Measurements from ENCODE around the gene MOGAT2.

The MOGAT2 gene

DNA sequence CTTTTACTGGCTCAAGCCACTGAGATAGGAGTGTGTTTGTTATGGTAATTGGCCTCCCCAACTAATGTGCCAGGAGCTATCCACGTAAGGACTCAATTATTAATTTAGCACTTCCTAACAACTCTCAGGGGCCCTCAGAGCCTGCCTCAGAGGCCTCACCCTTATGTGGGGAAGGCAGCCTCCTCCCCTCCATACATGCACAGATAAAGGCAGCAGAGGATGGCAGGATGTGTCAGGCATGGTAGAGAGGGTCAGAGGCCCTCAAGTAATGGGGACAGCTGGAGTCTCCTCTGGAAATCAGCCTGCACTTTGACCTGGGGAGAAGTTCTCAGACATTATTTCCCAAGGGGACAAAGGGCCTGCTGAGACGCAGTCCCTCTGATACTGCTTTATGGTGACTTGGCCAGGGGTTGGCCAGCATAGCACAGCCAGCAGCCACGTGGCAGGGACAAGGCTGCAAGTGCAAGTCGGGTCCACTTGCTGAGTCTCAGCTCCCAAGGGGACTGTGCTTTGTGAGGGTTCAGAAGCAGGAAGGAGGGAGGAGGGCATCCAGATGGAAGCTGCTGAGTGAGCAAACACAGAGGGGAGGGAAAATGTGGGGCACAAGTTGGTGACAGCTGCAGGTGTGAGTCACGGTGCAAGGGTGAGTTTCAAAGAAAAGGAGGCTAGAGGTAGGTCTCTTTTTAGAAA, 17.0 kb downstream of the MOGAT2 start:
- no peak for TF ChIP-seq ZNF565 (CRISPR knock-in tag; conservative IDR thresholded peaks at IDR 0.05; ENCODE audit: low read depth)
- TF ChIP-seq SNAI2 (CRISPR knock-in tag; IDR thresholded peaks at IDR 0.05): no peak
- no peak for TF ChIP-seq BACH2 (CRISPR knock-in tag; IDR thresholded peaks at IDR 0.05; ENCODE audit: borderline replicate concordance)
- TF ChIP-seq ZFP30 (CRISPR knock-in tag; IDR thresholded peaks at IDR 0.05): no peak
- TF ChIP-seq ZNF8 (CRISPR knock-in tag; IDR thresholded peaks at IDR 0.05): no peak
- TF ChIP-seq, protein P1, sequence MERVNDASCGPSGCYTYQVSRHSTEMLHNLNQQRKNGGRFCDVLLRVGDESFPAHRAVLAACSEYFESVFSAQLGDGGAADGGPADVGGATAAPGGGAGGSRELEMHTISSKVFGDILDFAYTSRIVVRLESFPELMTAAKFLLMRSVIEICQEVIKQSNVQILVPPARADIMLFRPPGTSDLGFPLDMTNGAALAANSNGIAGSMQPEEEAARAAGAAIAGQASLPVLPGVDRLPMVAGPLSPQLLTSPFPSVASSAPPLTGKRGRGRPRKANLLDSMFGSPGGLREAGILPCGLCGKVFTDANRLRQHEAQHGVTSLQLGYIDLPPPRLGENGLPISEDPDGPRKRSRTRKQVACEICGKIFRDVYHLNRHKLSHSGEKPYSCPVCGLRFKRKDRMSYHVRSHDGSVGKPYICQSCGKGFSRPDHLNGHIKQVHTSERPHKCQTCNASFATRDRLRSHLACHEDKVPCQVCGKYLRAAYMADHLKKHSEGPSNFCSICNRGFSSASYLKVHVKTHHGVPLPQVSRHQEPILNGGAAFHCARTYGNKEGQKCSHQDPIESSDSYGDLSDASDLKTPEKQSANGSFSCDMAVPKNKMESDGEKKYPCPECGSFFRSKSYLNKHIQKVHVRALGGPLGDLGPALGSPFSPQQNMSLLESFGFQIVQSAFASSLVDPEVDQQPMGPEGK (CRISPR knock-in tag; IDR thresholded peaks at IDR 0.05; ENCODE audit: borderline replicate concordance): no peak
- no peak for TF ChIP-seq ESRRG (CRISPR knock-in tag; IDR thresholded peaks at IDR 0.05)
- TF ChIP-seq CSRNP3 (CRISPR knock-in tag; IDR thresholded peaks at IDR 0.05): no peak
- no peak for TF ChIP-seq ZNF70 (CRISPR knock-in tag; IDR thresholded peaks at IDR 0.05)
- TF ChIP-seq TOX (CRISPR knock-in tag; IDR thresholded peaks at IDR 0.05; ENCODE audit: borderline replicate concordance): no peak
- no peak for TF ChIP-seq CREB5 (CRISPR knock-in tag; IDR thresholded peaks at IDR 0.05; ENCODE audit: low read depth)
- TF ChIP-seq ISL1 (CRISPR knock-in tag; IDR thresholded peaks at IDR 0.05): no peak
- no peak for ATAC-seq

- TF ChIP-seq ZC3H10 (CRISPR knock-in tag; IDR thresholded peaks at IDR 0.05): no peak
- TF ChIP-seq GLIS3 (CRISPR knock-in tag; IDR thresholded peaks at IDR 0.05): no peak
- no peak for TF ChIP-seq PPARA (CRISPR knock-in tag; IDR thresholded peaks at IDR 0.05; ENCODE audit: borderline replicate concordance)
- TF ChIP-seq CSDC2 (CRISPR knock-in tag; IDR thresholded peaks at IDR 0.05): no peak
- TF ChIP-seq RARB (CRISPR knock-in tag; IDR thresholded peaks at IDR 0.05): no peak
- no peak for TF ChIP-seq SNAI2 (CRISPR knock-in tag; IDR thresholded peaks at IDR 0.05)
- TF ChIP-seq ZNF70 (CRISPR knock-in tag; IDR thresholded peaks at IDR 0.05): no peak
- TF ChIP-seq BACH2 (CRISPR knock-in tag; IDR thresholded peaks at IDR 0.05; ENCODE audit: borderline replicate concordance): no peak
- TF ChIP-seq, protein P1 (CRISPR knock-in tag; IDR thresholded peaks at IDR 0.05; ENCODE audit: borderline replicate concordance): no peak
- TF ChIP-seq ARNTL (CRISPR knock-in tag; IDR thresholded peaks at IDR 0.05; ENCODE audit: borderline replicate concordance, low read depth): no peak
- no peak for TF ChIP-seq OSR1 (CRISPR knock-in tag; IDR thresholded peaks at IDR 0.05)
- no peak for TF ChIP-seq TOX (CRISPR knock-in tag; IDR thresholded peaks at IDR 0.05; ENCODE audit: borderline replicate concordance)
- no peak for TF ChIP-seq ZNF8 (CRISPR knock-in tag; IDR thresholded peaks at IDR 0.05)
- no peak for TF ChIP-seq ZFP30 (CRISPR knock-in tag; IDR thresholded peaks at IDR 0.05)
- no peak for TF ChIP-seq CSRNP3 (CRISPR knock-in tag; IDR thresholded peaks at IDR 0.05)
- TF ChIP-seq CREB5 (CRISPR knock-in tag; IDR thresholded peaks at IDR 0.05; ENCODE audit: low read depth): no peak
- TF ChIP-seq ZNF565 (CRISPR knock-in tag; conservative IDR thresholded peaks at IDR 0.05; ENCODE audit: low read depth): no peak
- no peak for TF ChIP-seq TCF4 (CRISPR knock-in tag; IDR thresholded peaks at IDR 0.05; ENCODE audit: borderline replicate concordance)
- TF ChIP-seq, protein P2, sequence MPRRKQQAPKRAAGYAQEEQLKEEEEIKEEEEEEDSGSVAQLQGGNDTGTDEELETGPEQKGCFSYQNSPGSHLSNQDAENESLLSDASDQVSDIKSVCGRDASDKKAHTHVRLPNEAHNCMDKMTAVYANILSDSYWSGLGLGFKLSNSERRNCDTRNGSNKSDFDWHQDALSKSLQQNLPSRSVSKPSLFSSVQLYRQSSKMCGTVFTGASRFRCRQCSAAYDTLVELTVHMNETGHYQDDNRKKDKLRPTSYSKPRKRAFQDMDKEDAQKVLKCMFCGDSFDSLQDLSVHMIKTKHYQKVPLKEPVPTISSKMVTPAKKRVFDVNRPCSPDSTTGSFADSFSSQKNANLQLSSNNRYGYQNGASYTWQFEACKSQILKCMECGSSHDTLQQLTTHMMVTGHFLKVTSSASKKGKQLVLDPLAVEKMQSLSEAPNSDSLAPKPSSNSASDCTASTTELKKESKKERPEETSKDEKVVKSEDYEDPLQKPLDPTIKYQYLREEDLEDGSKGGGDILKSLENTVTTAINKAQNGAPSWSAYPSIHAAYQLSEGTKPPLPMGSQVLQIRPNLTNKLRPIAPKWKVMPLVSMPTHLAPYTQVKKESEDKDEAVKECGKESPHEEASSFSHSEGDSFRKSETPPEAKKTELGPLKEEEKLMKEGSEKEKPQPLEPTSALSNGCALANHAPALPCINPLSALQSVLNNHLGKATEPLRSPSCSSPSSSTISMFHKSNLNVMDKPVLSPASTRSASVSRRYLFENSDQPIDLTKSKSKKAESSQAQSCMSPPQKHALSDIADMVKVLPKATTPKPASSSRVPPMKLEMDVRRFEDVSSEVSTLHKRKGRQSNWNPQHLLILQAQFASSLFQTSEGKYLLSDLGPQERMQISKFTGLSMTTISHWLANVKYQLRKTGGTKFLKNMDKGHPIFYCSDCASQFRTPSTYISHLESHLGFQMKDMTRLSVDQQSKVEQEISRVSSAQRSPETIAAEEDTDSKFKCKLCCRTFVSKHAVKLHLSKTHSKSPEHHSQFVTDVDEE (CRISPR knock-in tag; IDR thresholded peaks at IDR 0.05): no peak
- no peak for TF ChIP-seq ESRRG (CRISPR knock-in tag; IDR thresholded peaks at IDR 0.05)
- no peak for ATAC-seq
Observed at GRCh38 chr11:75735181-75735845, 17.7 kb downstream of the MOGAT2 start.

Data from SK-N-SH treated with all-trans-retinoic acid at 6 μM for 48 hours (cell line).